HK-2 (cell line): Measurements from ENCODE around the gene AADAT.

ENCODE experiments used
- DNase-seq: peaks from one replicate; pipeline ENCODE4 v3.0.0-alpha.2; 2018; ENCODE audit not compliant: unreplicated experiment

Gene AADAT

GRCh38 chr4:170033999-170034398 is 55.8 kb downstream of the AADAT start:
- DNase-seq, result no peak

- DNase-seq, result no peak
These were observed 59.6 kb downstream of the AADAT start for GRCh38 chr4:170030121-170030520.

- peak; percentile 93 for DNase-seq
These were observed 62.5 kb downstream of the AADAT start for GRCh38 chr4:170027181-170027829.

- DNase-seq, result peak; percentile 87
These were observed 63.3 kb downstream of the AADAT start, which contains the start of gene MFAP3L for GRCh38 chr4:170026253-170027021. Gene MFAP3L (minus strand): TSS chr4:170026395. CDS start chr4:170005877, 20,518 bp downstream.

GRCh38 chr4:170025523-170026252 is 64.1 kb downstream of the AADAT start:
- DNase-seq, result peak; percentile 30

GRCh38 chr4:170022211-170022610 is 67.5 kb downstream of the AADAT start:
- no peak for DNase-seq

GRCh38 chr4:170017252-170017651 is 72.5 kb downstream of the AADAT start:
- no peak for DNase-seq

GRCh38 chr4:170015285-170015684 is 74.5 kb downstream of the AADAT start:
- no peak for DNase-seq

- no peak for DNase-seq
These were observed 75.3 kb downstream of the AADAT start for GRCh38 chr4:170014359-170015011.

- no peak for DNase-seq
These were observed 77.2 kb downstream of the AADAT start for GRCh38 chr4:170012629-170012958.

GRCh38 chr4:170011921-170012628 is 77.7 kb downstream of the AADAT start:
- DNase-seq, result no peak
